CD4-positive, alpha-beta T cell treated with Interleukin-1 beta for 1 hour (primary cell): ENCODE measurements around the gene FOXE1.

Experiments
- DNase-seq, 2 donors: peaks; one replicate each; pipeline ENCODE4 v3.0.0-alpha.2; 2020 to 2022

Gene FOXE1

GRCh38 chr9:97853056-97853843, at the start of gene FOXE1:
Gene FOXE1 (plus strand): TSS chr9:97853226. CDS start chr9:97853915, 689 bp downstream.
- DNase-seq, result peak in 1 of 2 donors; percentile 14

GRCh38 chr9:97804059-97804365, 49.0 kb upstream of the FOXE1 start:
- DNase-seq, result no peak

GRCh38 chr9:97806721-97807120, 46.3 kb upstream of the FOXE1 start:
- no peak for DNase-seq

- no peak for DNase-seq
These were observed 45.3 kb upstream of the FOXE1 start for GRCh38 chr9:97807681-97808080.

- no peak for DNase-seq
These were observed 44.6 kb upstream of the FOXE1 start for GRCh38 chr9:97808415-97808814.

- DNase-seq, result no peak
These were observed 44.1 kb upstream of the FOXE1 start for GRCh38 chr9:97808972-97809371.

GRCh38 chr9:97809666-97810344, 43.2 kb upstream of the FOXE1 start:
- no peak for DNase-seq

GRCh38 chr9:97811533-97812246, 41.3 kb upstream of the FOXE1 start:
- DNase-seq, result no peak

GRCh38 chr9:97812247-97812543, 40.8 kb upstream of the FOXE1 start:
- DNase-seq, result no peak

GRCh38 chr9:97813072-97813471, 40.0 kb upstream of the FOXE1 start:
- no peak for DNase-seq

GRCh38 chr9:97819735-97820134, 33.3 kb upstream of the FOXE1 start:
- DNase-seq, result no peak

- DNase-seq, result no peak
These were observed 32.7 kb upstream of the FOXE1 start for GRCh38 chr9:97820373-97820772.

GRCh38 chr9:97830884-97831829, 21.9 kb upstream of the FOXE1 start:
- DNase-seq, result no peak

- no peak for DNase-seq
These were observed 21.0 kb upstream of the FOXE1 start for GRCh38 chr9:97831843-97832636.

GRCh38 chr9:97840521-97840920, 12.5 kb upstream of the FOXE1 start:
- no peak for DNase-seq

GRCh38 chr9:97842960-97843359, 10.1 kb upstream of the FOXE1 start:
- no peak for DNase-seq

GRCh38 chr9:97845130-97845529, 7.9 kb upstream of the FOXE1 start:
- no peak for DNase-seq

GRCh38 chr9:97845763-97846162, 7.3 kb upstream of the FOXE1 start:
- DNase-seq, result no peak

- no peak for DNase-seq
These were observed 6.7 kb upstream of the FOXE1 start for GRCh38 chr9:97846347-97846746.

GRCh38 chr9:97847474-97848214, 5.4 kb upstream of the FOXE1 start:
- no peak for DNase-seq

- DNase-seq, result no peak
These were observed 4.9 kb upstream of the FOXE1 start for GRCh38 chr9:97848215-97848479.
